H9 (cell line): ENCODE results near the gene SLC17A3. TPM values are rescaled to one million over a fixed set of nuclear protein-coding genes. Genes with fewer than 3 reads are reported as not detected.

Experiments used
- DNase-seq: peaks from one replicate; pipeline ENCODE4 v3.0.0-alpha.2; 2017
- H2AFZ ChIP-seq: one replicate; pipeline ENCODE4 v1.6.1; 2013; ENCODE audit warnings: mild to moderate bottlenecking, low read length, control low read depth, moderate library complexity
- H2AK5ac ChIP-seq: 2 replicates; pipeline ENCODE4 v1.6.1; 2013; ENCODE audit warnings: low read length, control low read depth, mixed read lengths; ENCODE audit not compliant: insufficient read length
- H2BK120ac ChIP-seq: one replicate; pipeline ENCODE4 v1.6.1; 2013; ENCODE audit warnings: low read depth, mild to moderate bottlenecking, low read length, control low read depth, inconsistent platforms; ENCODE audit not compliant: poor library complexity, severe bottlenecking
- H2BK12ac ChIP-seq: 2 replicates; pipeline ENCODE4 v1.6.1; 2013; ENCODE audit warnings: low read length, control low read depth, mixed read lengths, low read depth; ENCODE audit not compliant: insufficient read length
- H2BK15ac ChIP-seq: 2 replicates; pipeline ENCODE4 v1.6.1; 2013; ENCODE audit warnings: low read depth, low read length, control low read depth
- H2BK20ac ChIP-seq: one replicate; pipeline ENCODE4 v1.6.1; 2013; ENCODE audit warnings: low read depth, mild to moderate bottlenecking, low read length, control low read depth, inconsistent platforms; ENCODE audit not compliant: poor library complexity, severe bottlenecking
- H2BK5ac ChIP-seq: 2 replicates; pipeline ENCODE4 v1.6.1; 2013; ENCODE audit warnings: low read length, control low read depth, mixed read lengths; ENCODE audit not compliant: insufficient read length
- H3K14ac ChIP-seq: 2 replicates; pipeline ENCODE4 v1.6.1; 2013; ENCODE audit warnings: low read length, control low read depth; ENCODE audit not compliant: insufficient read depth
- H3K18ac ChIP-seq: 2 replicates; pipeline ENCODE4 v1.6.1; 2013; ENCODE audit warnings: low read depth, mild to moderate bottlenecking, mixed read lengths, low read length, control low read depth; ENCODE audit not compliant: insufficient read length
- H3K23ac ChIP-seq: 2 replicates; pipeline ENCODE4 v1.6.1; 2013; ENCODE audit warnings: low read length, control low read depth, mixed read lengths, low read depth; ENCODE audit not compliant: insufficient read length
- H3K23me2 ChIP-seq: 2 replicates; pipeline ENCODE4 v1.6.1; 2013; ENCODE audit warnings: low read depth, mild to moderate bottlenecking, mixed read lengths, low read length, control low read depth; ENCODE audit not compliant: insufficient read length, poor library complexity, severe bottlenecking
- H3K27ac ChIP-seq: 2 replicates; pipeline ENCODE4 v1.5.1; 2013; ENCODE audit warnings: low read length, control low read depth, mixed read lengths, low read depth; ENCODE audit not compliant: insufficient read length
- H3K27me3 ChIP-seq: 2 replicates; pipeline ENCODE4 v1.6.1; 2013; ENCODE audit warnings: low read length, control low read depth, inconsistent platforms; ENCODE audit not compliant: insufficient read depth
- H3K4ac ChIP-seq: 2 replicates; pipeline ENCODE4 v1.6.1; 2013; ENCODE audit warnings: low read depth, mild to moderate bottlenecking, control low read depth, inconsistent platforms, low read length, moderate library complexity
- H3K4me1 ChIP-seq: 2 replicates; pipeline ENCODE4 v1.6.1; 2013; ENCODE audit warnings: low read length, control low read depth, inconsistent platforms; ENCODE audit not compliant: insufficient read depth
- H3K4me2 ChIP-seq: 2 replicates; pipeline ENCODE4 v1.6.1; 2013; ENCODE audit warnings: low read length, control low read depth, mixed read lengths; ENCODE audit not compliant: insufficient read length, insufficient read depth
- H3K56ac ChIP-seq: 2 replicates; pipeline ENCODE4 v1.6.1; 2013; ENCODE audit warnings: low read depth, mild to moderate bottlenecking, mixed read lengths, low read length, control low read depth; ENCODE audit not compliant: insufficient read length
- H3K79me1 ChIP-seq: 2 replicates; pipeline ENCODE4 v1.6.1; 2013; ENCODE audit warnings: low read depth, mild to moderate bottlenecking, moderate library complexity, low read length, control low read depth, inconsistent platforms; ENCODE audit not compliant: insufficient read depth, poor library complexity, severe bottlenecking
- H3K79me2 ChIP-seq: 2 replicates; pipeline ENCODE4 v1.6.1; 2013; ENCODE audit warnings: low read length, control low read depth, inconsistent platforms; ENCODE audit not compliant: insufficient read depth
- H3K9ac ChIP-seq: 2 replicates; pipeline ENCODE4 v1.6.1; 2013; ENCODE audit warnings: low read length, control low read depth, mixed read lengths; ENCODE audit not compliant: insufficient read length; ENCODE audit errors: extremely low read depth
- H3K9me3 ChIP-seq: one replicate; pipeline ENCODE4 v1.6.1; 2013; ENCODE audit warnings: low read depth, low read length, inconsistent platforms; ENCODE audit not compliant: control insufficient read depth
- H3T11ph ChIP-seq: one replicate; pipeline ENCODE4 v1.6.1; 2013; ENCODE audit warnings: mild to moderate bottlenecking, low read length, control low read depth, inconsistent platforms
- H4K20me1 ChIP-seq: one replicate; pipeline ENCODE4 v1.6.1; 2013; ENCODE audit not compliant: control insufficient read depth, insufficient read length, insufficient read depth
- H4K5ac ChIP-seq: 2 replicates; pipeline ENCODE4 v1.6.1; 2013; ENCODE audit warnings: low read depth, mild to moderate bottlenecking, mixed read lengths, low read length, control low read depth; ENCODE audit not compliant: insufficient read length
- H4K8ac ChIP-seq: replicated peaks from 2 replicates; pipeline ENCODE4 v1.6.1; 2013; ENCODE audit warnings: low read length, control low read depth, mixed read lengths, low read depth; ENCODE audit not compliant: insufficient read length
- H4K91ac ChIP-seq: 2 replicates; pipeline ENCODE4 v1.6.1; 2013; ENCODE audit warnings: low read depth, mild to moderate bottlenecking, moderate library complexity, mixed read lengths, low read length, control low read depth; ENCODE audit not compliant: insufficient read length
- H3K27ac Mint-ChIP-seq, 3 experiments: 2 replicates in 2 of 3; 3 replicates in 1 of 3; pipeline ENCODE4 v1.8.0; 2020 to 2021; ENCODE audit warnings: mixed read lengths in 3 of 3, mild to moderate bottlenecking in 1 of 3, moderate library complexity in 1 of 3
- H3K27me3 Mint-ChIP-seq: 2 replicates; pipeline ENCODE4 v1.8.0; 2021; ENCODE audit warnings: low read depth, mild to moderate bottlenecking, moderate library complexity, mixed read lengths
- H3K36me3 Mint-ChIP-seq, 3 experiments: 2 replicates in 2 of 3; 3 replicates in 1 of 3; pipeline ENCODE4 v1.8.0; 2020 to 2021; ENCODE audit warnings: low read depth in 3 of 3, mixed read lengths in 3 of 3; ENCODE audit not compliant: insufficient read depth in 1 of 3
- H3K4me1 Mint-ChIP-seq, 2 experiments: 2 replicates each; pipeline ENCODE4 v1.8.0; 2020; ENCODE audit warnings: mixed read lengths in 2 of 2
- H3K4me3 Mint-ChIP-seq, 2 experiments: 2 replicates in 1 of 2; 3 replicates in 1 of 2; pipeline ENCODE4 v1.8.0; 2020 to 2021; ENCODE audit warnings: mild to moderate bottlenecking in 2 of 2, mixed read lengths in 2 of 2, moderate library complexity in 1 of 2
- H3K9me3 Mint-ChIP-seq, 2 experiments: 2 replicates in 1 of 2; 3 replicates in 1 of 2; pipeline ENCODE4 v1.8.0; 2020; ENCODE audit warnings: mild to moderate bottlenecking in 2 of 2, mixed read lengths in 2 of 2, moderate library complexity in 1 of 2
- CTCF ChIP-seq: fragments of 200-600 bp; sonication (generic); conservative IDR thresholded peaks from 3 replicates; pipeline ENCODE4 v1.8.0; 2021; ENCODE audit warnings: antibody characterized with exemption, mild to moderate bottlenecking
- WGBS: extraction: QIAGEN DNeasy Blood & Tissue Kit; methylation state at CpG from one replicate; pipeline ENCODE4 v1.1.7; 2013; ENCODE audit warnings: missing lambda C conversion rate, low lambda C conversion rate, mixed read lengths; ENCODE audit not compliant: insufficient read length; ENCODE audit errors: extremely low coverage; 5-methylcytosine and 5-hydroxymethylcytosine counted together
- total RNA-seq: library from RNA; stranded (reverse); gene quantifications from 2 replicates; pipeline ENCODE4 v1.2.1, GENCODE V29; 2021

The SLC17A3 gene
- total RNA-seq, 1 experiment from 2014 or later: not detected

GRCh38 chr6:25801436-25801835 is 72.6 kb downstream of the SLC17A3 start:
- Histone ChIP-seq H3K23ac (no peak overlapping the region), H3K27me3 (no peaks in the 10 kb centered on the region), H4K8ac (no peak overlapping the region), H3K23me2 (no peaks in the 10 kb centered on the region), H2BK12ac (no peak overlapping the region), H3K4me1 (no peaks in the 10 kb centered on the region), H4K91ac (no peak overlapping the region), H3T11ph (no peak overlapping the region), H3K4me2 (no peak overlapping the region), H3K56ac (no peak overlapping the region), H4K5ac (no peak overlapping the region), H2BK20ac (no peak overlapping the region), H3K27ac (no peak overlapping the region), H3K79me1 (no peaks in the 10 kb centered on the region), H3K9ac (no peak overlapping the region), H3K79me2 (no peaks in the 10 kb centered on the region), H3K9me3 (no peaks in the 10 kb centered on the region), H3K14ac (no peak overlapping the region), H3K4ac (no peak overlapping the region), H3K18ac (no peak overlapping the region), H2AFZ (no peak overlapping the region), H2BK120ac (no peak overlapping the region), H2AK5ac (no peak overlapping the region), H2BK5ac (no peak overlapping the region), H4K20me1 (no peaks in the 10 kb centered on the region), H2BK15ac (no peak overlapping the region)
- TF ChIP-seq CTCF: no peak
- Mint-ChIP-seq H3K27ac (no peak overlapping the region), H3K4me1 (peaks cover 10% of the 10 kb centered on the region in 2 experiments), H3K36me3 (no peaks in the 10 kb centered on the region), H3K4me3 (no peak overlapping the region), H3K27me3 (no peaks in the 10 kb centered on the region), H3K9me3 (no peaks in the 10 kb centered on the region)
- WGBS: no CpG with 5 or more reads among the region's 4 CpGs
- no peak for DNase-seq

Other genes with a start within 250 kb of the SLC17A3 start
- not detected in 2 replicates for gene SCGN, start 222.0 kb downstream of the SLC17A3 start, total RNA-seq
- gene SLC17A4, start 119.5 kb downstream of the SLC17A3 start, total RNA-seq: not detected in 2 replicates
- gene SLC17A1, start 42.2 kb downstream of the SLC17A3 start, total RNA-seq: not detected in 2 replicates
- gene SLC17A2, start 56.4 kb upstream of the SLC17A3 start, total RNA-seq: not detected in 2 replicates
- 0.55 and 0.61 TPM in 2 replicates for gene TRIM38, start 88.6 kb upstream of the SLC17A3 start, total RNA-seq
- gene HFE, start 213.2 kb upstream of the SLC17A3 start, total RNA-seq: 0.29 and 0.98 TPM in 2 replicates